HG02610 (cell line): ENCODE data around the gene MCU.

ENCODE experiments used
- ATAC-seq: cut with Tn5 transposase; IDR thresholded peaks from one replicate; pipeline ENCODE4 v1.9.1; 2021; ENCODE audit warnings: mild to moderate bottlenecking, moderate library complexity; ENCODE audit not compliant: unreplicated experiment

MCU gene

DNA sequence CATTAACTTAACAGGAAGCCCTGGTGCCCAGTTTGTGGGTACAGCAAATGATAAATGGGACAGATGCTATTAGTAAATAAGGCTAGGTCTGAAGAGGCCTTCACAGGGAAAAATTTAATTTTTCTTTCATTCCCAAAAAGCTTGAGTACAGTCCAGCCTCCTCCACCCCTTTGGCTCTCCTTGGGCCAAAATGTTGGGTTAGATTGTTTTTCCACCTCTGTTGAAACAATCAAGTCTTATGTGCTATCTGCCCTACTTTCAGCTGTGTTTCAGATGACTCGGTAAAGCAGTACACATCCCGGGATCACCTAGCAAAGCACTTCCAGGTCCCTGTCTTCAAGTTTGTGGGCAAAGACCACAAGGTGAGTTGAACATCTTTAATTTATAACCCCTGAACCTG lies 238.3 kb downstream of the MCU start:
- no peak for ATAC-seq

DNA sequence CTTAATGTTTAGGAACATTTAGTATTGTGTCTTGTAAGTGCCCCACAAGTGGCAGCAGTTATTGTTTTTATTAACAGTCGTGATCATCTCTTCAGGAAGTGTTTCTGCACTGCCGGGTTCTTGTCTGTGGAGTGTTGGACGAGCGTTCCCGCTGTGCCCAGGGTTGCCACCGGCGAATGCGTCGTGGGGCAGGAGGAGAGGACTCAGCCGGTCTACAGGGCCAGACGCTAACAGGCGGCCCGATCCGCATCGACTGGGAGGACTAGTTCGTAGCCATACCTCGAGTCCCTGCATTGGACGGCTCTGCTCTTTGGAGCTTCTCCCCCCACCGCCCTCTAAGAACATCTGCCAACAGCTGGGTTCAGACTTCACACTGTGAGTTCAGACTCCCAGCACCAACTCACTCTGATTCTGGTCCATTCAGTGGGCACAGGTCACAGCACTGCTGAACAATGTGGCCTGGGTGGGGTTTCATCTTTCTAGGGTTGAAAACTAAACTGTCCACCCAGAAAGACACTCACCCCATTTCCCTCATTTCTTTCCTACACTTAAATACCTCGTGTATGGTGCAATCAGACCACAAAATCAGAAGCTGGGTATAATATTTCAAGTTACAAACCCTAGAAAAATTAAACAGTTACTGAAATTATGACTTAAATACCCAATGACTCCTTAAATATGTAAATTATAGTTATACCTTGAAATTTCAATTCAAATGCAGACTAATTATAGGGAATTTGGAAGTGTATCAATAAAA lies 240.5 kb downstream of the MCU start:
- ATAC-seq, result no peak

DNA sequence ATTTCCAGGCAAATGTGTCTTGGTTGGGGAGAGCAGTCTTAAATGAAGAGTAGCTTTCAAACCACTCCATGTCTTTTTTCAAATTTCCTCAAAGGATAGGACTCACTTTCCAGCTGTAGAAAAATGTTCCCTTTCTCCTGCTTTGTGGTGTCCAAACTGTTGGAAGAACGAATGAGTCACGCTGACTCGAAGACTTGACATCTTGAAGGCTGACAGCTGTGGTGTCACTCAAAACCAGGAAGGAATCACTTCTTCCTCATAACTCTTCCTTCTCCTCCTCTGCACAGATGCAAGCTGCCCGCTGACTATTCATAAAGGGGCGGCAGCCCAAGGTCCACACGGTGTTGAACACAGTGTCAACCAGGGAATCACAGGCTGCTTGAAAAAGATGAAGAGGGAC lies 243.4 kb downstream of the MCU start:
- ATAC-seq, result no peak
